OCI-LY1 (cell line): ENCODE results near the gene CACNA1C.

Experiments used
- H2AFZ ChIP-seq: fragments of 200-600 bp; sonication (generic), shearing (Covaris generic); 2 replicates; pipeline ENCODE4 v1.6.0; 2014; ENCODE audit warnings: antibody characterized with exemption, mild to moderate bottlenecking, low read length
- H3F3A ChIP-seq: fragments of 200-600 bp; sonication (generic), shearing (Covaris generic); 2 replicates; pipeline ENCODE4 v1.6.0; 2014; ENCODE audit warnings: mild to moderate bottlenecking, antibody characterized with exemption, low read length, moderate library complexity; ENCODE audit not compliant: insufficient read depth
- H3K27ac ChIP-seq: fragments of 200-600 bp; sonication (generic); 2 replicates; pipeline ENCODE4 v1.5.1; 2014; ENCODE audit warnings: low read length, mixed run types, mild to moderate bottlenecking, low read depth; ENCODE audit not compliant: poor library complexity, severe bottlenecking
- H3K27me3 ChIP-seq: fragments of 200-600 bp; sonication (generic); 2 replicates; pipeline ENCODE4 v1.6.0; 2014; ENCODE audit warnings: antibody characterized with exemption, mild to moderate bottlenecking, low read length, moderate library complexity; ENCODE audit not compliant: insufficient read depth
- H3K36me3 ChIP-seq: fragments of 200-600 bp; sonication (generic); 2 replicates; pipeline ENCODE4 v1.6.1; 2014; ENCODE audit warnings: mild to moderate bottlenecking, antibody characterized with exemption, low read length, moderate library complexity, mixed read lengths; ENCODE audit not compliant: insufficient read depth
- H3K4me1 ChIP-seq: fragments of 200-600 bp; sonication (generic); 2 replicates; pipeline ENCODE4 v1.5.1; 2014; ENCODE audit warnings: mild to moderate bottlenecking, low read length, moderate library complexity; ENCODE audit not compliant: insufficient read depth, severe bottlenecking
- H3K4me2 ChIP-seq: fragments of 200-600 bp; sonication (generic), shearing (Covaris generic); 2 replicates; pipeline ENCODE4 v1.6.1; 2014; ENCODE audit warnings: low read length
- H3K4me3 ChIP-seq: fragments of 200-600 bp; sonication (generic); 2 replicates; pipeline ENCODE4 v1.5.1; 2014; ENCODE audit warnings: low read length, low read depth, mild to moderate bottlenecking, mixed read lengths; ENCODE audit not compliant: poor library complexity, severe bottlenecking
- H3K79me2 ChIP-seq: fragments of 200-600 bp; shearing (Covaris generic); 2 replicates; pipeline ENCODE4 v1.6.1; 2016; ENCODE audit warnings: mixed run types, low read length, mixed read lengths; ENCODE audit not compliant: insufficient read depth
- H3K9ac ChIP-seq: fragments of 200-600 bp; sonication (generic), shearing (Covaris generic); 2 replicates; pipeline ENCODE4 v1.6.1; 2014; ENCODE audit warnings: mild to moderate bottlenecking, low read length, mixed read lengths
- H3K9me2 ChIP-seq: fragments of 200-600 bp; sonication (generic), shearing (Covaris generic); 2 replicates; pipeline ENCODE4 v1.6.1; 2014; ENCODE audit warnings: low read depth, mild to moderate bottlenecking, low read length, mixed read lengths
- H3K9me3 ChIP-seq: fragments of 200-600 bp; shearing (Covaris generic); 2 replicates; pipeline ENCODE4 v1.6.1; 2014; ENCODE audit warnings: low read length, mixed read lengths
- H4K20me1 ChIP-seq: fragments of 200-600 bp; sonication (generic), shearing (Covaris generic); 2 replicates; pipeline ENCODE4 v1.6.0; 2016; ENCODE audit warnings: mild to moderate bottlenecking, low read length; ENCODE audit not compliant: insufficient read depth
- EZH2 ChIP-seq: fragments of 200-600 bp; sonication (generic), shearing (Covaris generic); IDR thresholded peaks from 2 replicates; pipeline ENCODE4 v1.8.0; 2017; ENCODE audit warnings: borderline replicate concordance, mixed run types, mild to moderate bottlenecking, antibody characterized with exemption, low read length, moderate library complexity, mixed read lengths
- TF ChIP-seq, protein P1 (sequence below): fragments of 200-600 bp; sonication (generic), shearing (Covaris generic); IDR thresholded peaks from 2 replicates; pipeline ENCODE4 v1.5.1; 2017; ENCODE audit warnings: mild to moderate bottlenecking, antibody characterized with exemption, low read length, moderate library complexity, mixed read lengths

Gene CACNA1C

DNA sequence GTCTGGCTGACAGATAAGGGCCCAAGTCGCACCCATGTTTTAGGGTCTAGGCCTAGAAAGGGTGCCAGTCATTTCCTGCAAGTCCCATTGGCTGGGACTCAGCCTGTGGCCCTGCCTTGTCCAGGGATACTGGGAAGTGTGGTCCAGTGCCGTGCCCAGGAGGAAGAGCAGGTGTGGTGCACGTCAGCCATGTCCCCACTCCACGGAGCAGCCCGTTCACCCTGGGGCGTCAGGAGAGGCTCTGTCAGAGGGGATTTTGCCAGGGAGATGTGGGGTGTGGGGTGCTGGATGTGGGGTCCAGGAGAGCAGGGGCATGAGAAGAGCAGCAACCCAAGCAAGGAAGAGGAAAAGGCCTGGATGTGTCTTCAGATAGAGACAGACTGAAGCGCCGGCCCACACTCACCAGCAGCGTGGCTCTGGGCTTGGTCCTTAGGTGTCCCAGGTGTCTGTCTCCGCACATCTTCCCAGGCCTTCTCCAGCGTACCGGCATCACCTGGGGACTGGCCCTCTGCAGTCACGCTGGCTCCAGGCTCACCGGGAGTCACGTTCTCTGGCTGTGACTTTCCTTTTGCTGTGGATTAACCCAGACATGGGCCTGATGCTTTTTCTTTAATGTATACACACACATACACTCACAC lies 138.2 kb downstream of the CACNA1C start:
- Histone ChIP-seq H3K9ac (no peak overlapping the region), H3K4me3 (no peak overlapping the region), H4K20me1 (no peaks in the 10 kb centered on the region), H3K27ac (peak overlapping the region; percentile 94), H3K4me2 (peak overlapping the region; percentile 87; the same call in 1 of the 2 replicates), H3K4me1 (peaks cover 89% of the 10 kb centered on the region), H3K79me2 (peaks cover 25% of the 10 kb centered on the region), H3K9me3 (no peaks in the 10 kb centered on the region), H3K36me3 (peaks cover 45% of the 10 kb centered on the region), H2AFZ (no peak overlapping the region), H3K9me2 (no peaks in the 10 kb centered on the region), H3K27me3 (no peaks in the 10 kb centered on the region), H3F3A (no peaks in the 10 kb centered on the region)
- TF ChIP-seq, protein P1, sequence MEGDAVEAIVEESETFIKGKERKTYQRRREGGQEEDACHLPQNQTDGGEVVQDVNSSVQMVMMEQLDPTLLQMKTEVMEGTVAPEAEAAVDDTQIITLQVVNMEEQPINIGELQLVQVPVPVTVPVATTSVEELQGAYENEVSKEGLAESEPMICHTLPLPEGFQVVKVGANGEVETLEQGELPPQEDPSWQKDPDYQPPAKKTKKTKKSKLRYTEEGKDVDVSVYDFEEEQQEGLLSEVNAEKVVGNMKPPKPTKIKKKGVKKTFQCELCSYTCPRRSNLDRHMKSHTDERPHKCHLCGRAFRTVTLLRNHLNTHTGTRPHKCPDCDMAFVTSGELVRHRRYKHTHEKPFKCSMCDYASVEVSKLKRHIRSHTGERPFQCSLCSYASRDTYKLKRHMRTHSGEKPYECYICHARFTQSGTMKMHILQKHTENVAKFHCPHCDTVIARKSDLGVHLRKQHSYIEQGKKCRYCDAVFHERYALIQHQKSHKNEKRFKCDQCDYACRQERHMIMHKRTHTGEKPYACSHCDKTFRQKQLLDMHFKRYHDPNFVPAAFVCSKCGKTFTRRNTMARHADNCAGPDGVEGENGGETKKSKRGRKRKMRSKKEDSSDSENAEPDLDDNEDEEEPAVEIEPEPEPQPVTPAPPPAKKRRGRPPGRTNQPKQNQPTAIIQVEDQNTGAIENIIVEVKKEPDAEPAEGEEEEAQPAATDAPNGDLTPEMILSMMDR, result no peak
- TF ChIP-seq EZH2, result no peak

DNA sequence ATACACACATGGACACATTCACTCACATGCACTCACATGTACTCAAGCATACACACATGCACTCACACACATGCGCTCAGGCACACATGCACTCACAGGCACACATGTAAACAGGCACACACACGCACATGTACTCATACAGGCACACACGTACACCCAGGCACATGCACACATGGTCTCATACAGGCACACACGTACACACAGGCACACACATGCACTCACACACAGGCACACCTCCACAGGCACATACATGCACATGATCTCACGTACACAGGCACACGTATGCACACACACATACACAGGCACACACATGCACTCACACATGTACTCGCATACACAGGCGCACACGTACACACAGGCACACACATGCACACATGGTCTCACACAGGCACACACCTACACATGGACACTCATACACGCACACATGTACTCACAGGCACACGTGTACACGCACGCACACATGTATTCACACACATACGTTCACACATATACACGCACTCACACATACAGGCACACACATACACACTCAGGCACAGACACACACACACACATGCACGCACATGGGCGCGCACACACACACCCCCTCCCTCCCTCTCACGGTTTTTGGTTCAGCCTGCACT lies 138.9 kb downstream of the CACNA1C start:
- Histone ChIP-seq H4K20me1 (no peaks in the 10 kb centered on the region), H3K9me2 (no peaks in the 10 kb centered on the region), H3K79me2 (peaks cover 25% of the 10 kb centered on the region), H3K36me3 (peaks cover 45% of the 10 kb centered on the region), H2AFZ (no peak overlapping the region), H3F3A (no peaks in the 10 kb centered on the region), H3K4me3 (no peak overlapping the region), H3K4me2 (no peak overlapping the region), H3K9ac (no peak overlapping the region), H3K27ac (no peak overlapping the region), H3K9me3 (no peaks in the 10 kb centered on the region), H3K27me3 (no peaks in the 10 kb centered on the region), H3K4me1 (peaks cover 89% of the 10 kb centered on the region)
- TF ChIP-seq EZH2, result no peak
- TF ChIP-seq, protein P1, result no peak

DNA sequence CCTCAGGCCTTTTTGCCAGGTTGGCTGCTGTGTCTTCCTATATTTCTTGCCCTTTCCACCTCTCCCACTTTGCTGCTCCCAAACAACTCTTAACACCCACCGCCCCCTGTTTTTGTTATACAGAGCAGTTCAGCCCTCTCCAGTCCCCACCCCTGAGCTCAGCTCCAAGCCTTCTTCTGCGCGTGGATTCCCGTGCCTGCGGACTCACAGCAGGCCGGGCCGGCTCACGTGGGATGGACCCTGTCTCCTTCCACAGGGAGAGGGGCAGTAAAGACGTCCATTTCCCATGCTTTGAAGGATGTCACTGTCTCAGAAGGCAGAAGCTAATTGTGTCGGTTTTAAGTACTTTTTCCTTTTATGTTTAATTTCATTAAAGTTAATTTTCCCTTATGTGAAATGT lies 139.4 kb downstream of the CACNA1C start:
- H3K4me2 ChIP-seq, result no peak overlapping the region
- no peak for TF ChIP-seq EZH2
- TF ChIP-seq, protein P1, result no peak
- H3K9me2 ChIP-seq, result no peaks in the 10 kb centered on the region
- H3K4me3 ChIP-seq, result no peak overlapping the region
- H3F3A ChIP-seq, result no peaks in the 10 kb centered on the region
- H3K36me3 ChIP-seq, result peaks cover 45% of the 10 kb centered on the region
- H3K27me3 ChIP-seq, result no peaks in the 10 kb centered on the region
- peaks cover 89% of the 10 kb centered on the region for H3K4me1 ChIP-seq
- H3K27ac ChIP-seq, result peak overlapping the region; percentile 58
- no peak overlapping the region for H3K9ac ChIP-seq
- H2AFZ ChIP-seq, result no peak overlapping the region
- H3K79me2 ChIP-seq, result peaks cover 20% of the 10 kb centered on the region
- H3K9me3 ChIP-seq, result no peaks in the 10 kb centered on the region
- H4K20me1 ChIP-seq, result no peaks in the 10 kb centered on the region
